ENCODE data around the gene CROCC2. TPM values are rescaled to one million over a fixed set of nuclear protein-coding genes. Genes with fewer than 3 reads are reported as not detected.
A peak's percentile ranks its signal among the peaks of the same experiment; 100 is the strongest.
"Not testable (repeated sequence)": the region's sequence is repeated elsewhere in the genome, so short reads cannot be mapped to it uniquely, and the experiment has no call there.

Gene CROCC2
- total RNA-seq, 1 donor from 2014 or later: 0.12 TPM

DNA sequence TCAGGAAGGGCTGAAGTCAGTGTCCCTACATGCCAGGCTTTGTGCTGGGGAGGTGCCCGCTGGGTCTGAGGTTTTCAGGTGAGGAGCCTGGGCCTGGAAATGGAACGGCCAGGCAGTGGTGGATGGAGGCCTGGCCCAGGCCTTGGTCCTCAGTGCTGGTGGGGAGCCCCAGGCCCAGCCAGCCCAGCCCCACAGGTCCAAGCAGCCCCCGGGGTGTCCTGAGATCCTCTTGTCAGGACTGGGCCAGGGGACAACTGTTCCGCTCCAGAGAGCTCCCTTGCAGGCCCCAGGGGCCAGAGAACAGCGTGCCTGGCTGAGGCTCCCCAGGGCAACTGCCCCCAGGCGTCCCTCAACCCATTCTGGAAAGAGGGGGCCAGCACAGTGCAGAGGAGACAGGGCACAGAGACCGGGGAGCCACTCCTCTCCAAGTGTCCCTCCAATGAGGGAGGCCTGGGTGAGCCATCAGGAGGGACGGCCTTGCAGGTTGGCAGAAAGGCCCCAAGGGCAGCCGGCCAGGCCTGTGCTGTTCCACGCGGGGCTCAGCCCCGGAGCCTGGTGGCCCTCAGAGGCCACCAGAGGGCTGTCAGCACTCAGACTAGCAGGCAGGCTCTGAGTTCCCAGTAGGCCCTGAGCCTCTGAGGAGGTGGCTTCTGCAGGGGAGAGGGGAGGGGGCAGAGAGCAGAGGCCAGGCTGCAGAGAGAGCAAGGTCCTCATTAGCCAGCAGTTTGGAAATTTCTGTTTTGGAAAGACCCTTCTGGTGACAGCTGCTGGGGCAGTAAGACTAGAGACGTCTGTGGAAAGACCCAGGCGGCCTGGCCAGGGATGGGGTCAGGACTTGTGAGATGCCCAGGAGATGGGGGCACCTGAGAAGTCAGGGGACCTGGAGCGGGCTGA, 62.8 kb downstream of the CROCC2 start:
- ATAC-seq: no peak

DNA sequence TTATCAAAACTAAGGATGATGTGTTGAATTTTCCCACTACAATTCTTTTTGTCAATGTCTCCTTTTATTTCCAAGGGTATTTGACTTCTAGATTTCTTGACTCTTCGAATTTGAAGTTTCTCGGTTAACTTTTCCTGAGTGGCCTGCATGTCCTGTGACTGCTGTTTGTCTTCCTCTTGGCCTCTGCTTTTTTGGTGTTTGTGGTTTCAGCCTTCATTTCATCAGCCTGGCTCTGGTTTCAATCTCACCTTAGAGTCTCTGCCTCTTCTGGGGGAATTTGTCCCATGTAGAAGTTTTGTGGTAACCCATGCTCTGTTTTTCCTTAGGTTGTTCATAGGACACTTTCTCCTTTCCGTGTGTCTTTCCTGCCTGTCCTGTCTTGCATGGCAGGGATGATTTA, 64.0 kb downstream of the CROCC2 start:
- ATAC-seq: no peak

DNA sequence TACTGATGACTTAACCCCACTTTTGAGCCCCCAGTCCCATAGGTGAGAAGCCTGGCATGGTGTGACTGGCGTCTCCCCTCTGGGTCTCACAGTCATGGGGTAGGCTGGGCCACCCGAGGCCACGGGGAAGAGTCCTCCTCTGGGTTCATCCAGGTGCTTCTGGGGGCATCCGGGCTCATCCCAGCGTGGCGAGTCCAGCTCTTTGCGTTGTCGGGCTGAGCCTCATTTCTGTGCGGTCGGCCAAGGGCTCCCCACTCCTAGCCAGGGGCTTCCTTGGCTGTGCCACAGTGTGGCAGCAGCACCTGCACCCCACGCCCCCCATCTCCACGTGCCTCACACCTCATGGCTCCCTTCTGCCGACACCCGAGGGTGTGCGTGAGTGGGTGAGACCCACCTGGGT, 64.7 kb downstream of the CROCC2 start:
- ATAC-seq: no peak

DNA sequence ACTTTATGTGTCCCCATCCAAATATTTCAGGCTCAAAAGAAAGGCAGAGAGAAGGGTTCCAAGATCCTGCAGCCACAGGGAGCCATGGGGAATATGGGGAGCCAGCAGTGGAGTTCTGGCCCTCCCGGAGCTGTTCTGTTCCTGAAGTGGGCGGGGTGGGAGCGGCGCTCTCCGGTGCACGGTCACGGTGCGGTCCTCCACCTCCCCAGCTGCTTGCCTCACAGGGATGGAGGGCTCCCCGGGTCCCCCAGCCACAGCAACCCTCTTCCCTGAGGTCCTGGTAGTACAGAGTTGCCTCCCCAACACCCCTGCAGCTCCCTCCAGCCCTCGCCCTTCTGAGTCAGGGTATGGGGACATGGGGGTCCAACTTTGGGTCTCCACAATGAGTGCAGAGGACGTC, 66.1 kb downstream of the CROCC2 start:
- no peak for ATAC-seq

DNA sequence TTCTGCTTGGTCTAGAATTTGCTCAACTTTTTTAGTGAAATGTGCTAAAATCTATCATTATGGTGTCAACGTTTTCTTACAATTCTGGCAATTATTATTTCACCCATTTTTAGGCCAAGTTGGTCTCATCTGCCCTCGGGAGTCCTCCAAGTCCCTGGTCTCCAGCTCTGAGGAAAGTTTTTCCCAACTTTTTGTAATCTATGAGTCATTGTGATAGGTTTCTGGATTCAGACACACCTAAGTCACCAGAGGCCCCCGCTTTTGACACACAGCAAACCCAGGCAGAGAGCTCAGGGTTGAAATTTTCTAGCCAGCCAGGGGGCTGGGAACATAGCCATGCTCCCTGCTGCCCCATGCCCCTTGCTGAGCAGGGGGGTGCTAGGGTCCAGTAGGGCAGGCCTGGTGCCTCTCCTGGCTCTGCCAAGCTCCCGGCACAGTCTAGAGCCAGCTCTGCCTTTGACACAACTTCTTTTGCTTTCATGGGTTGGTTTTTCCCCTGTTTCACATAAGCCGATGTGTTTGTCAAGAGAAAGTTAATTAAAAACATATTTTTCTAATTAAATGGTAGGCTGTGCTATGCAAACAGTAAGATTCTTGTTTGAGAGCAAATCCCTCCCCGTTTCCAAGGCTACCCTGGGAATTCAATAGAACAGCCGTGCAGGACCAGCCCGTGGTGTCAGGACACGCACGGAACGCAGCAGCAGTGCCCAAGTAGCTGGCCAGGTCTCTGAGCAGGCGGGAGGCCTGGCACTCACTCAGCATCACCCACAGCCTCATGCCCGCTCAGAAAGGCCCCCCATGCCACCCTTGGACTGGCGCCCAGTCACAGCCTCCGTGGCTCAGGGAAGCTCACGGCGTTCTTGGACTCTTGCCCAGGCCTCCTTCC, 66.7 kb downstream of the CROCC2 start:
- peak; percentile 38 for ATAC-seq

DNA sequence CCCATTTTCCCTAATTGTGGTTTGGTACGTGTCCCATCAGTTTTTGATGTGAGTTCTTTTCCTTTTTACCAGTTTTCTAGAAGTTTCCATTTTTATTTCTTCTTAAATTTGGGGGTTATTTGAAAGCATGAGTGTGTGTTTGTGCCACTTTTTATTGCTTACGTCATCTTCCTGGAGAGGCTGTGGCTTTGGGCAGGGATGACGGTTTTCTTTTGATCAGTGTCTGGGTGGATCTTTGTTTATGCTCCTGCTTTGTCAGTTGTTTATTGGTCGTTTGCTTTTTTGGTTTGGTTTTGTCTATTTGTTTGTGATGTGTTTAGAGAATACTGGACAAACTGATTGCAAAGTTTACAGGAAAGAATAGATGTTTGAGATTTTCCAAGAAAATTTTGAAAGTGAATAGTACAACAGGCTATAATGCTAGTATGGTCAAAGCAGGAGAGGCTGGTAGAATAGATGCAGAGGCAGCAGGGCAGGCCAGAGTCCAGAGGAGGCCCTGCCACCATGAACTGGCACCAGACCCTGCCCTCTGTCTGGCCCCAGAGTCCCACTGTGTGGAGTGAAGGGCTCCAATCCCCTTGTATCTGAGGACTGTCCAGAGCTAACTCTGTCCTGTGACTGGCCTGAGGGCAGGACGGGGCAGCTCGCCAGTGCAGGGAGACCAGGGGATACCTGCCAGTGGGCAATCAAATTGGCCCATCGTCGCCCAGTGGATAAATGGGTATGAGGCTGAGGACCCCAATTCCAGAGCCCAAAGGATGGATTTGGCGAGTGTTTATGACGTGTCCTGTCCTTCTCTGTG, 68.8 kb downstream of the CROCC2 start:
- ATAC-seq: peak; percentile 13

DNA sequence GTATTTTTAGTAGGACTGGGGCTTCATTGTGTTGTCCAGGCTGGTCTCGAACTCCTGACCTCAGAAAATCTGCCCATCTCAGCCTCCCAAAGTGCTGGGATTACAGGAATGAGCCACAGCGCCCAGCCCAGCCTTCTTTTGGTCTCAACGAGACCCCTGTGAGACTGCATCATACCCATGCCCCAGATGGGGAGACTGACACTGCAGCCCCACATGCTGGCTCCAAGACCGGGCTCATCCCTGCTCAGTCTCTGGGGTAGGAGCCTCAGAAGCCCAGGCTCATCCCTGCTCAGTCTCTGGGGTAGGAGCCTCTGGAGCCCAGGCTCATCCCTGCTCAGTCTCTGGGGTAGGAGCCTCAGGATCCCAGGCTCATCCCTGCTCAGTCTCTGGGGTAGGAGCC, 69.8 kb downstream of the CROCC2 start:
- ATAC-seq: not testable (repeated sequence)

DNA sequence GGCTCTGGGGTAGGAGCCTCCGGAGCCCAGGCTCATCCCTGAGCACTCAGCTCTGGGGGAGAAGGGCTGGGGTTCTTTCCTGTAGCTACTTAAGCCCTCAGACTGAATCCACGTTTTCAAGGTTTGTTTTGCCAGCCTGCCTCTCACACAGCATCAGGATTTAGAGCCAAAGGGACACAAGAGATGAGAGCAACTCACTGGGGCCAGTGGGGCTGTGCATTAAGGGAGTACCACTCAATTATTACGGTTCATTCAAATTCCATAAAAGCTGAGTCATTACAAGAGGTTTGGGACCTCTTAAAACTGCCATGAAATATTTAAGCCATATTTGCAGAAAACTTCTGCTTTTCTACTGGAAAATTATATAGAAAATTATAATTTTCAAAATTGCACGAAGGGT, 75.1 kb downstream of the CROCC2 start:
- ATAC-seq: no peak

DNA sequence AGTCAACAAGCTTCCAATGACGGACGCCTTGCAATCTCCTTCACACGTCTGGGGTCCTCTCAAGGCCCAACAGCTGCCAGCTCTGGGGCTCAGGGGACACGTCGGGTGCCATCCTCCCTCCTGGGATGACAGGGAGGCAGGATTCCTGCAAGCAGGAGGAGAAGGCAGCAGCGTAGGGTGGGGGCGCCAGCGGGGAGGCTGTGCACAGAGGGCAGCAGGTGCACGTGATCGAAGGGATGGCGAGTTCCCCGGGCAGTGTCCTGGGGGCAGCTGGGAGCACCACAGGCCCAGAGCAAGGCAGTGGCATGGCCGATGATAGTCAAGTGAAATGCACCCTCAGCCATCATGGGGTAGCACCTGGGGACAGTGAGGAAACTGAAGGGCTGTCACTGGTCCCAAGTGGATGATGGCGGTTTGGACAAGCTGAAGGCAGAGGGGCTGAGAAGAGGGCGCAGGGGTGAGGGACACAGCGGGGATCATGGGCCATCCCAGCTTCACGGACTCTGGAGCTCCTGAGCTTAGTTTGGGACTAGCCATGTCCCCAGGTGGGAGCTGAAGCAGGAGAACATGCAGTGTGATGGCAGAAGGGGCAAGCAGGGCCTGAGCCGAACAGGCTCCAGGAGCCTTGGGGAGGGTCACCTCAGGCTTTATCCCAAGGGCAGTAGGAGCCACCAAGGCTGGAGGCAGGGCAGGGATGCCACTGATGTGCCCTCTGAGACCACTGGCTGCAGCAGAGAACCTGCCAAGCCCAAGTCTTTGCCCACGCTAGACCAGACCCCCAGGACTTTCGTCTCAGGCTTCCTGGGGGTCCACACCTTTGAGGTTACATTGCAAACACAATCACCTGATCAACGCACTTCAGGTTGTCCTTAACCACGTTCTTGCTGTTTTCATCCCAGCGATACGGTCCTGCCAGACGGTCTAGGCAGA, 76.0 kb downstream of the CROCC2 start:
- ATAC-seq: no peak

DNA sequence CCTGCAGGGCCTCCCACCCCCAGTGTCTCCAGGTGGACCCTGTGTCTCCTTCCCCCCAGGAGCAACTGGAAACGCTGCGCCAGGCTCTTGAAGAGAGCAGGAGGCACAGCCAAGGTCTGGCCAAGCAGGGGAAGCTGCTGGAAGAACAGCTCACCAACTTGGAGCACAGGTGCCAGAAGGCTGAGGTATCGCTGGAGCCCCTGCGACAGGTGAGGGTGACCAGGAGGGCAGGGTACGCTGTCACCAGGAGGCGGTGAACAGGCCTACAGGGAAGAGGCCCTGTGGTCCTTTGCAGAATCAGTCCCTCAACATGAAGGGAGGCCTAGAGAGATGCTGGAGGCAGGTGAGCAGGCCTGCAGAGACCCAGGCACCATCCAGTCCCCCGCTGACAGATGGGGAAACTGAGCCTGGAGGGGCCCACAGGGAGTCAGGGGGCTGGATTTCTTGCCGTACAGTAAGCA, 76.7 kb downstream of the CROCC2 start:
- peak; percentile 10 for ATAC-seq

DNA sequence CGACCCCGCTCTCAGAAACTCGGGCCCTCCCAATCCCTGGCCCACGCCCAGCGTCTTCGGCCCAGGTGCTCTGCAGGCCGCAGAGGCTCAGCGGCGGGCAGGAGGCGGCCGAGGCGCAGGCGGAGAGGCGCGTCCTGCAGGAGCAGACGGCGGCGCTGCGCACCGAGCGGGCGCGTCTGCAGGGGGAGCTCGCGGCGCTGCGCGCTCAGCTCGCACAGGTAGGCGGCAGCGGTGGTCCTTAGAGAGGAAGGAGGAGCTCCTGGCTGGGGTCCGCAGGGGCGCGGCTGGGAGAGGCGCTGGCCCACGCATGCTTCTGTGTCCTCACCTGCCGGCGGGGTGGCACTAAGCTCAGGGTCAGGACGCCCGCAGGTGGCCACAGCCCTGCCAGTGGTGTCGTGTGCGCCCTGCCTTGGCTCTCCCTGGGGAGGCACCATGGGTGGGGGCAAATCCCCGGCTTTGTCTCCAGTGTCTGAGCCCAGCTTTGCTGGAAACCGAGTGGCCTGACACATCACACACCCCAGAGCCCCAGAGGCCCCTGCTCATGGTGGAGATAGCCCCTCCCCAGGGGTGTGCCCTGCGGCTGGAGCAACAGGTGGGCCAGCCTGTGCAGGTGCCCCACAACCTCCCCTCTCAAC, 77.3 kb downstream of the CROCC2 start:
- ATAC-seq: peak; percentile 71

DNA sequence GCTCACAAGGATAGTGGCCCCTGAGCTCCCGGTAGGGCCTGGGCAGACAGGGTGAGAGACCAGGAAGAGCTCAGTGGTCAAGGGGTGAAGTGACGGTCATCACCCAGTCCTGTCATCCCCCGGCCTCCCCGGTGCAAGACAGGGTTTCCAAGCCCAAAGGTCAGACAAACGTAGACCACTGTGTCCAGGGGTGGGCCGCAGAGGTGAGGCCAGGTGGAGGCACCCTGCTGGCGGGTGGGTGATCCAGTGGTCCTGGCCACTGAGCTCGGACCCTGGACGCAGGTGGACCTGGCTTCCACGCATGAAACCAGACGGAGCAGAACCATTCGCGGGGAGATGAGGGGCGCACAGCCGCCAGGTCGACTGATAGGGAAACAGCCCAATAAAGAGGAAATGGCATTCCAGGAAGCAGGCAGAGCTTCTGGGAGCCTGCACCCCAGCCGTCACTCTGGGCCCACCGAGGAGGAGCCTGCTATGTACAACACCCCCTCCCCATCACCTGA, 77.9 kb downstream of the CROCC2 start:
- ATAC-seq: no peak

DNA sequence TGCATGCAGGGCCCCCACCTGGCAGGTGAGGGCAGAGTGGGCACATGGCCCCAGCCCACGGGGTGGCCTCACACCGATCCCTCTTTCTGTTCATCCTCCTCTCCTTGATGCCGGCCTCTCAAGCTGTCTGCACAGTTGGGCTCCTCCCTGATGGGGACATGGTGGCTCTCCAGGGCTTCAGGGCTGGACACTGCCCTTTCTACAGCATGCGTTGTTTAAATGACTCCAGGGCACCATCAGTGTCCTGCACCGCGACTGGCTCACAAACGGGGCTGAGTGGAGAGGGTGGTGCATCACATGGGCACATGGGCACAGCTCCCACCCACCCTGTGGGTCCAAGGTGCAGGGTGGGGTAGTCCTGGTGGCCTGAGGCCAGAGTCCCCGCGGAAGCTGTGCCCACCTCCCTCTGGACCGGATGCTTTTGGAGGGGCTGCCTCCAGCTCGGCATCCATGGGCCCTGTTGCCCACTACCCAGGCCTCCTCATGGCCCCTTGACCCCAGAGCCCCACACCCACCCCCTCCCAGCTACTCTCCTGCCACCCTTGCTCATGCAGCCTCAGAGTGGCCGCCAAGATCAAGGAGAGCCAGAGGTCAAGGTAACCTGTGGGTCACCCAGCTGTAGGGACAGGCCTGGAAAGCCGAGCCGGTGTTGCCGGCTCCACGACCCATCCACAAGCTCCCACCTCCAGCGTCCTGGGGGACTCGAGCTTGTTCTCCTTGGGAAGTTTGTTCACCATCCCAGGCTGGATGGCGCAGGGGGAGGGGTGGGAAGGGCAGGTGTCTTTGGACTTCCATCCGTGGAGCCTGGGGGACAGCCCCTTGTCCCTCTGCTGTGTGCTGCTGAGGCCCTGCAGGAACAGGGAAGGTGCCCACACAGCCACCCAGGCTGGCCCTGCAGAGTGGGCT, 80.0 kb downstream of the CROCC2 start:
- ATAC-seq: no peak

DNA sequence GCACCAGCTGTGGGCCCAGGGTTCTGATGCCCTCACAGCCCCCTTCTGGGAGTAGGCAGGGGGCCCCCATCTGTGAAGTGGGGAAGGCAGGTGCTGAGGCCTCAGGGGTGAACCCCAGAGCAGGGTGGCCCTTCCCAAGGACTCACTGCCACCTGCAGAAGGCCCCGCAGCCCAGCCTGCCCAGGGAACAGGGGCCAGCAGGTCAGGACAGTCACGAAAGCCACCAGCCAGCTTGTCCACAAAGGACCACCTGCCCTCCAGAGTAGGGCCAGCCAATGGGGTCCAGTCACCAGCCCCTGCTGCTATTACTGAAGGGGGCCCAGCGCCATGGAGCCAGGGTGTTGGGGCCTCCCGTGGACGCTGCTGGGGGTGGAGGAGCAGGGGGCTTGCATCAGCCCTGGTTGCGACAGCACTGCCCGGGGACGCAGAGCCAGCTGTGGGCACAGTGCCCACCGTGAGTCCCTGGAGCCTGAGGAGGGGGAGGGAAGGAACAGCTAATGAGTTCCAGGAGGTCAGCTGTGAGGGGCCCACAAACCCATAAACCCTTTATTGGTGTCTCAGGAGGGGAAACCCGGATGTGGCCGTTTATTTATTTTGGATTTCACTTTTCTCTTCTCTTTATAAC, 80.8 kb downstream of the CROCC2 start:
- ATAC-seq: no peak

DNA sequence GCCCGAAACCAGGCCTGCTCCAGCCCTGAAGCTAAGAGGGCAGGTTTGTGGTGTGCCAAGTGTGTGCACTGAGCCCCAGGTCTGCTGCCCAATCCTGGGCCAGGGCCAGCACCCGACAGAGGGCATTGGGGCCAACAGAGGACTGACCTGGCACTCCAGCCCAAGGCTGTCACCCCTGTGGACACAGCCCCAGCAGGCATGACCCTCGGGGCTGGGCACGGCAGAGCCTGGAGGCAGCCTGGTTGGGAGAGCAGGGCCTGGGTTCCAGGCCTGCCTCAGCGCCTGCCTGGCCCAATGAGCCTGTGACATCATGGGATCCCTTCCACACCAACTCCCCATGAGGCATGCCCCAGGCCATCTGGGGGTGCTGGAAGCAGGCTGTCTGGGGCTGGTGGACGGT, 81.5 kb downstream of the CROCC2 start:
- ATAC-seq: no peak

DNA sequence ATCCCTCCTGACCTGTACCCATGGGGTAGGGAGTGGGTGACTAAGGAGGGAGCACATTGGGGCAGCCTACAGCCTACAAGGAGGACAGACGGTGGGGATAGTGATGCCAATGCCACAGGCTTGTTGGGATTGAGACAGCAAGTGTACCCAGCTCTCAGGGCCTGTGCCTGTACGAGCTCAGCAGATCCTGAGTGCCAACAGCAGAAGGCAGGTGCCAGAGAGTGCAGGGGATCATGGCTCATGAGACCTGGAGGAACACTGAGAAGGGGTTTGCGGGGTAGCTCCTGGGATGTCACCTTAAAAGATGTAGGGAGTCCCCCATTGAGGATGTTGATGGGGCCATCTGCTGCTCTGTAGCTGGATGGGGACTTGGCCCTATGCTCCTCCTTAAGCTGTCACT, 82.0 kb downstream of the CROCC2 start:
- no peak for ATAC-seq

DNA sequence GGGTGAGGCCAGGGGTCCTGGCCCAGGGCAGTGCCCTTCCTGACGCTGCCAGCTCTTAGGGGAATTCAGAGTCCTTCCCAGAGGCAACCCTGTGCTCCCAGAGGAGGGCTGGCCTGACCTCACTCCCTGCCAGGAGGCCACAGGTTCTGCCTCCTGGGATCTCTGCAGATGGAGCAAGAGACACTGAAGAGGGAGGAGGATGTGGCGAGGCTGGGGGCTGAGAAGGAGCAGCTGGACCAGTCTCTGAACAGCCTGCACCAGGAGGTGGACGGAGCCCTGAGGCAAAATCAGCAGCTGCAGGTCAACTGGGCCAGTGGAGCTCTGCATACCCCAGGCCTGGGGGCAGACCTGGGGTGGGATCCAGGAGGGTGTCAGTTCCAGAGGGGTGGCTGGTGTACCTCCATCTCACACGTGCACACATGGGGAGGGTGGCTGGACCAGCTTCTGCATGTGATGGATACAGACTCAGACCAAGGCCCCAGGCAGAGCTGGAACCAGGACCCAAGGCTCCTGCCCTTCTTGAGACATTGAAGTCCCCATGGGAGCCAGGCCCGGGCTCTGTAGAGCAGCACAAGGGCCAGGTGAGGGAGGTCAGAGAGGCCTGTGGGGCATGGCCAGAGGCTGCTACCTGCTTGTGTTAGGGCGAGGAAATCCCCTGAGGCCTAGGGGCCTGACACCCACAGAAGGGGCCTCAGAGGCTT, 82.6 kb downstream of the CROCC2 start:
- ATAC-seq: no peak

DNA sequence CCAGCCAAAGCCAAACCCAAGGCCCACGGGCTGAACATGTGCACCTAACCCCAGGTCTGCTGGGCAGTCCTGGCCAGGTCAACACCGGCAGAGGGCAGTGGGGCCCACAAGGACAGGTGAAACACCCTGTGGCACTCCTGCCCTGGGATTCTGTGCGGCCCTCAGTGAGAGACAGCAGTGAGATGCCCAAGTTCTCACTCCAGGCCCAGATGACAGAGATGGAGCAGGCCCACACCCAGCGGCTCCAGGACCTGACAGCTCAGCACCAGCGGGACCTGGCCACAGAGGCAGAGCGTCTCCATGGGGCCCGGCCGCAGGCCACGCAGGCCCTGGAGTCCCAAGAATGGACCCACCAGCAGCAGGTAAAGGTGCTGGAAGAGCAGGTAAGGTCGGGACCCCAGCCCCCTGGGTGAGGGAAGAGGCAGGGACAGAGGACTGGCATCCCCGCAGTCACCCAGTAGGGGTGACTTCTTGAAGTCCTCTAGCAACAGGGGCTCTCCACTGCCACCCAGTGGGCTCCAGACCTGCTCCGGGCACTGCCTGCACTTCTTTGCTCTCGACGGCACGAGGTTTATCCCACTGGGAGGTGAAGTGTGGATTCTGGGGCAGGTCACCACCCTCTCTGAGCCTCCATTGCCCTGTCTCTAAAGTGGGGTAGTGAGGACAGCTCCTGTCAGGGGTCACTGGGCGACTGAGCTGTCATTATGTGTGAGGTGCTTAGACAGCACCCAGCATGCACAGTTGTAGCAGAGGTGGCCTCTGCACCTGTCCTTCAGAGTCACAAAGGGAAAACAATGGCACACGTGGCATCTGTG, 83.5 kb downstream of the CROCC2 start:
- peak; percentile 35 for ATAC-seq
